GM12801 (cell line): ENCODE results near the gene SCEL.

Experiments used
- CTCF ChIP-seq: IDR thresholded peaks from one replicate; pipeline ENCODE4 v1.5.1; 2011; ENCODE audit warnings: control low read depth; ENCODE audit not compliant: insufficient read length; ENCODE audit errors: extremely low read depth

SCEL gene

GRCh38 chr13:77545626-77546412, 10.3 kb downstream of the SCEL start:
- no peak for TF ChIP-seq CTCF

GRCh38 chr13:77548095-77548494, 12.6 kb downstream of the SCEL start:
- TF ChIP-seq CTCF: no peak

GRCh38 chr13:77548594-77548993, 13.1 kb downstream of the SCEL start:
- TF ChIP-seq CTCF: no peak

GRCh38 chr13:77554069-77554468, 18.6 kb downstream of the SCEL start:
- no peak for TF ChIP-seq CTCF

GRCh38 chr13:77555246-77555645, 19.7 kb downstream of the SCEL start:
- no peak for TF ChIP-seq CTCF

GRCh38 chr13:77558016-77558415, 22.5 kb downstream of the SCEL start:
- TF ChIP-seq CTCF: no peak

- no peak for TF ChIP-seq CTCF
Observed at GRCh38 chr13:77563111-77563510, 27.6 kb downstream of the SCEL start.

GRCh38 chr13:77565635-77566034, 30.1 kb downstream of the SCEL start:
- TF ChIP-seq CTCF: no peak
